Measurements from ENCODE around the gene TGFBI.

TGFBI gene

DNA sequence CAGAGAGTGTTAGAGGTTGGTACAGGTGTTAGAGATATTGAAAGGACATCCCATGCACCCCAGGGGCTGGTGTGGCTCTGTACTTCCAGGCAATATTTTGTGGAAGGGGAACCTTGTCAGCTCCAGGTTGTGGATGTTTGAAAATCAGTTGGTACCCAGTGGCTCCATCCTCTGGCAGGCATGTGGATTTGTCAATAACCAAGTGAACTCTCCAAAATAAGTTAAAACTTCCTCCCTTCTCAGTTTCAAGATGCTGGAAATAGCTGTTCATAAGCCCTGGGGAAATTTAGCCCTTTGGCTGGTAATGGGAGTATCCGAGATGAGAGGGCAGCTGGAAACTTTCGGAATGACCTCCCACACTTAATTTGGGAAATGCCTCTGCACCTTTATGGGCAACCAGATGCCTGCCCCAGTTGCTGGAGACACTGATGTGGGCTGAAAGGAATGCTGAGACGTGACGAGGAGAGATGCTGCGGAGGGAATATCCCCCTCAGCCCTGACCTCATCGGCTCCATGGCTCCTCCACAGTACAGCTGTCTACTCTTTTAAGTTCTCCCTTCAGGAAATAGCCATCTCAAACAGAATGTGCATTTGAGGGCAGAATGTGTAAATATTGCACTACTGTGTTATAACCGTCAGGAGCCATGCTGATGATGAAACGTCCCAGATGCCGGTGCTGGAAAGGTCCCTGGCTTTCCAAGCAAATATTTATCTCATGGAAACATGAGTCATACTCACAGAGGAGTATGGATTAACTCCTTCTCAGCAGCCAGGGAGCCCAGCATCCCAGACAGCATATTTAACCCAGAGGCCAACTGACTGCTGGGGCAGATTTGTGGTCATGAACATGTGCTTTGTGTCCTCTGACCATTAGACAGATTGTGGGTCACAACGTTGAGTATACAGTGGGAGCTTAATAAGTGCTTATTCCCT is 29.5 kb downstream of the TGFBI start:
- TF ChIP-seq, protein P1, sequence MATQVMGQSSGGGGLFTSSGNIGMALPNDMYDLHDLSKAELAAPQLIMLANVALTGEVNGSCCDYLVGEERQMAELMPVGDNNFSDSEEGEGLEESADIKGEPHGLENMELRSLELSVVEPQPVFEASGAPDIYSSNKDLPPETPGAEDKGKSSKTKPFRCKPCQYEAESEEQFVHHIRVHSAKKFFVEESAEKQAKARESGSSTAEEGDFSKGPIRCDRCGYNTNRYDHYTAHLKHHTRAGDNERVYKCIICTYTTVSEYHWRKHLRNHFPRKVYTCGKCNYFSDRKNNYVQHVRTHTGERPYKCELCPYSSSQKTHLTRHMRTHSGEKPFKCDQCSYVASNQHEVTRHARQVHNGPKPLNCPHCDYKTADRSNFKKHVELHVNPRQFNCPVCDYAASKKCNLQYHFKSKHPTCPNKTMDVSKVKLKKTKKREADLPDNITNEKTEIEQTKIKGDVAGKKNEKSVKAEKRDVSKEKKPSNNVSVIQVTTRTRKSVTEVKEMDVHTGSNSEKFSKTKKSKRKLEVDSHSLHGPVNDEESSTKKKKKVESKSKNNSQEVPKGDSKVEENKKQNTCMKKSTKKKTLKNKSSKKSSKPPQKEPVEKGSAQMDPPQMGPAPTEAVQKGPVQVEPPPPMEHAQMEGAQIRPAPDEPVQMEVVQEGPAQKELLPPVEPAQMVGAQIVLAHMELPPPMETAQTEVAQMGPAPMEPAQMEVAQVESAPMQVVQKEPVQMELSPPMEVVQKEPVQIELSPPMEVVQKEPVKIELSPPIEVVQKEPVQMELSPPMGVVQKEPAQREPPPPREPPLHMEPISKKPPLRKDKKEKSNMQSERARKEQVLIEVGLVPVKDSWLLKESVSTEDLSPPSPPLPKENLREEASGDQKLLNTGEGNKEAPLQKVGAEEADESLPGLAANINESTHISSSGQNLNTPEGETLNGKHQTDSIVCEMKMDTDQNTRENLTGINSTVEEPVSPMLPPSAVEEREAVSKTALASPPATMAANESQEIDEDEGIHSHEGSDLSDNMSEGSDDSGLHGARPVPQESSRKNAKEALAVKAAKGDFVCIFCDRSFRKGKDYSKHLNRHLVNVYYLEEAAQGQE (IDR thresholded peaks at IDR 0.05; ENCODE audit: insufficient read depth in 1 of 2, low read depth in 2 of 2, low read length in 2 of 2): 0 out of 4 replicates have a peak, but pooled peaks of 1 of the 2 experiments have one; percentile 4
- TF ChIP-seq POLR2AphosphoS5 (IDR thresholded peaks at IDR 0.05; ENCODE audit: low read depth, low read length) (no peak; the same call in 1 of the 2 replicates), FOXP2 (optimal IDR thresholded peaks at IDR 0.05; ENCODE audit: borderline replicate concordance, extremely low read depth, extremely low read length, insufficient read depth) (peak; percentile 26), SIN3A (IDR thresholded peaks at IDR 0.05; ENCODE audit: borderline replicate concordance, insufficient read depth, low read length) (peak; percentile 45; the same call in 1 of the 2 replicates), TAF1 (IDR thresholded peaks at IDR 0.05; ENCODE audit: borderline replicate concordance, insufficient read depth, low read length) (peak; percentile 61; the same call in 1 of the 2 replicates)

DNA sequence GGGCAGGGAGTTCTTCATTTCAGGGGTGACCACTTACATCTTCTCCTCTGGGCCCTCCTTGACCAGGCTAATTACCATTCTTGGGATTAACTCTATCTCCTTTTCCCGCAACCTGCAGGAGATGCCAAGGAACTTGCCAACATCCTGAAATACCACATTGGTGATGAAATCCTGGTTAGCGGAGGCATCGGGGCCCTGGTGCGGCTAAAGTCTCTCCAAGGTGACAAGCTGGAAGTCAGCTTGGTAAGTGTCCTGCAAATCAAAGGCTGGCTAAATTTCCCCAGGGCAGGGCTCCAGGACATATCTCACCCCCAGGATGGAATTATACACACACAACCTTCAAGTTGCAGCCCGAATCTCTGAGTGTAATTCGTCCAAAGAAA is 30.2 kb downstream of the TGFBI start:
- TF ChIP-seq TAF1 (IDR thresholded peaks at IDR 0.05; ENCODE audit: borderline replicate concordance, insufficient read depth, low read length) (no peak), FOXP2 (optimal IDR thresholded peaks at IDR 0.05; ENCODE audit: borderline replicate concordance, extremely low read depth, extremely low read length, insufficient read depth) (no peak), SIN3A (IDR thresholded peaks at IDR 0.05; ENCODE audit: borderline replicate concordance, insufficient read depth, low read length) (no peak), POLR2AphosphoS5 (IDR thresholded peaks at IDR 0.05; ENCODE audit: low read depth, low read length) (no peak)
- TF ChIP-seq, protein P1 (IDR thresholded peaks at IDR 0.05; ENCODE audit: insufficient read depth in 1 of 2, low read depth in 2 of 2, low read length in 2 of 2): no peak

DNA sequence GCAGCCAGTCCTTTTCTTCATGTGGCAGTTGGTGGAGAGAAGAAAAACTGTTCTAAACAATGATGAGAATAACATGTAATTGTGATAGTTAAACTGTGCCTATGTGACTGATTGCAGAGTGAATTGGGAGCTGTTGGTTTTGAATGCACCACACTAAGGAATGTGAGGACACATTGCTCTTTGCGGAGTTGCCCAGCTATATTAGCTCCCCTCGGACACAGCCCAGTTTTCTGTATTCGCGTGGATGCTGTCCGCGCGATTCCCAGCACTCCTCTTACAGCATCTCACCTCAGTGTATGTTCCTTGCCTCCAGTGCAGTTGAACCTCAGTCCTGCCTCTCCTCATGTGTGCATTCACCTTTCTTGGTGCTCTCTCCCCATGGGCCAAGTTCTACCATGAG is 32.2 kb downstream of the TGFBI start:
- TF ChIP-seq TAF1 (IDR thresholded peaks at IDR 0.05; ENCODE audit: borderline replicate concordance, insufficient read depth, low read length) (no peak), POLR2AphosphoS5 (IDR thresholded peaks at IDR 0.05; ENCODE audit: low read depth, low read length) (no peak), SIN3A (IDR thresholded peaks at IDR 0.05; ENCODE audit: borderline replicate concordance, insufficient read depth, low read length) (no peak), FOXP2 (optimal IDR thresholded peaks at IDR 0.05; ENCODE audit: borderline replicate concordance, extremely low read depth, extremely low read length, insufficient read depth) (no peak)
- TF ChIP-seq, protein P1 (IDR thresholded peaks at IDR 0.05; ENCODE audit: insufficient read depth in 1 of 2, low read depth in 2 of 2, low read length in 2 of 2): no peak

DNA sequence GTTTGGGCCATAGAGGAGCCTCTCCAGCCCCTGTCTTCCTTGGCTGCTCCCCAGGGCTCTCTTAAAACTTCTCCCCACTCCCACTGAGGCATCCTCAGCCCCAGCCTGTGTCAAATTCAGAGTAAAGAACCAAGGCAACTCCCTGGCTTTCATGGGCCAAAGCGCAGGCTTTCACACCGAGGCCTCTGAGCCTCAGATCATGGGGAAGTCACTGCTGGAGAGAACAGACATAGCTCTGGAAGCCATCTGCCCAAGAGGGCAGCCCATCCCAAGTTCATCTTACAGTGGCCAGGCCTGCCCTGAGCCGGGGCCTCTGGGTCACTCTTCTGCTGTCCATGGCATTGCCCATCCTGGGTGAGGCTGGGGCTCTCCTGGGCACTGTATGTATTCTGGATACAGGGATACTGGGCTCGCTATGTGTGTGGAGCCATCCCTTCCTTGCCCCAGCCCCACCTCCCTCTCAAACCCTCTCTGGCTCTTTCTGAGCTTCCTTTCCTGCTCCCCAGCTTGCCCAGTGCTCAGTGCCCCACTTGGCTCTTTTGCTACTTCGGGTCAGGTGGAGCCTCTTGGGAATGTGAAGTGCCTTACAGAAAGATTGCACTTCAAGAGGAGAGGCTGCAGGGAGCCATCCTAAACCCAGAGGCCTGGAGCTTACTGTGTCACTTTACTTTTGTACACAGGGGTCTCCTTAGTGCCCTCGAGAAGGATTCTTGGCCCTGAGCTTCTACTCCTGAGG is 33.0 kb downstream of the TGFBI start:
- no peak for TF ChIP-seq FOXP2 (optimal IDR thresholded peaks at IDR 0.05; ENCODE audit: borderline replicate concordance, extremely low read depth, extremely low read length, insufficient read depth)
- TF ChIP-seq TAF1 (IDR thresholded peaks at IDR 0.05; ENCODE audit: borderline replicate concordance, insufficient read depth, low read length): no peak
- TF ChIP-seq, protein P1 (IDR thresholded peaks at IDR 0.05; ENCODE audit: insufficient read depth in 1 of 2, low read depth in 2 of 2, low read length in 2 of 2): no peak
- no peak for TF ChIP-seq SIN3A (IDR thresholded peaks at IDR 0.05; ENCODE audit: borderline replicate concordance, insufficient read depth, low read length)
- TF ChIP-seq POLR2AphosphoS5 (IDR thresholded peaks at IDR 0.05; ENCODE audit: low read depth, low read length): no peak
